HG03159 (cell line): ENCODE measurements around the gene GDPD4.
"Not testable (repeated sequence)": the region's sequence is repeated elsewhere in the genome, so short reads cannot be mapped to it uniquely, and the experiment has no call there.

Experiments used
- ATAC-seq: cut with Tn5 transposase; IDR thresholded peaks from one replicate; pipeline ENCODE4 v1.9.1; 2021; ENCODE audit warnings: mild to moderate bottlenecking, moderate library complexity; ENCODE audit not compliant: unreplicated experiment

GDPD4 gene

GRCh38 chr11:77300028-77300427, 1.5 kb downstream of the GDPD4 start:
- not testable (repeated sequence) for ATAC-seq

- ATAC-seq, result no peak
These were observed 1.9 kb downstream of the GDPD4 start for GRCh38 chr11:77299528-77299993.

GRCh38 chr11:77294040-77294439, 7.4 kb downstream of the GDPD4 start:
- ATAC-seq, result no peak

GRCh38 chr11:77289737-77290136, 11.7 kb downstream of the GDPD4 start:
- no peak for ATAC-seq

- ATAC-seq, result no peak
These were observed 13.7 kb downstream of the GDPD4 start for GRCh38 chr11:77287615-77288273.

GRCh38 chr11:77287136-77287535, 14.3 kb downstream of the GDPD4 start:
- no peak for ATAC-seq

- ATAC-seq, result no peak
These were observed 16.7 kb downstream of the GDPD4 start for GRCh38 chr11:77284476-77285468.

GRCh38 chr11:77283101-77283500, 18.4 kb downstream of the GDPD4 start:
- ATAC-seq, result no peak

- no peak for ATAC-seq
These were observed 22.6 kb downstream of the GDPD4 start for GRCh38 chr11:77278595-77279506.

GRCh38 chr11:77276271-77276670, 25.2 kb downstream of the GDPD4 start:
- no peak for ATAC-seq

- no peak for ATAC-seq
These were observed 30.6 kb downstream of the GDPD4 start for GRCh38 chr11:77270921-77271320.

- no peak for ATAC-seq
These were observed 31.9 kb downstream of the GDPD4 start for GRCh38 chr11:77269484-77270123.

GRCh38 chr11:77267962-77268361, 33.5 kb downstream of the GDPD4 start:
- ATAC-seq, result no peak

GRCh38 chr11:77266766-77267165, 34.7 kb downstream of the GDPD4 start:
- no peak for ATAC-seq

- no peak for ATAC-seq
These were observed 38.7 kb downstream of the GDPD4 start for GRCh38 chr11:77262803-77263202.

GRCh38 chr11:77259641-77260040, 41.8 kb downstream of the GDPD4 start:
- no peak for ATAC-seq

GRCh38 chr11:77253690-77254089, 47.8 kb downstream of the GDPD4 start:
- no peak for ATAC-seq

- no peak for ATAC-seq
These were observed 48.8 kb downstream of the GDPD4 start for GRCh38 chr11:77252555-77253270.

GRCh38 chr11:77250881-77251640, 50.4 kb downstream of the GDPD4 start:
- no peak for ATAC-seq
